Endothelial cell of umbilical vein (primary cell): ENCODE results near the gene MYH10. TPM values are rescaled to one million over a fixed set of nuclear protein-coding genes. Genes with fewer than 3 reads are reported as not detected.

Experiments used
- BruUV-seq: library from RNA; stranded (reverse); fragments of 400-500 nt; replicated peaks from 2 replicates; lab custom pipeline; 2021; lab: Mats Ljungman, UMichigan
- CTCF ChIA-PET: fragments of 300-600, 350-600 bp; sonication (Branson Sonifier 250); formaldehyde crosslinking; loops from one replicate; lab custom pipeline; 2021; ENCODE audit warnings: antibody characterized with exemption, inconsistent platforms; lab: Charles Lee
- POLR2A ChIA-PET: fragments of 300-600, 350-600 bp; sonication (Branson Sonifier 250); formaldehyde crosslinking; loops from one replicate; lab custom pipeline; 2021; ENCODE audit warnings: antibody characterized with exemption, inconsistent platforms; lab: Charles Lee
- DNase-seq: peaks from one replicate; pipeline ENCODE4 v3.0.0-alpha.2; 2011; ENCODE audit warnings: low read depth, low spot score
- FAIRE-seq: peaks from 2 replicates; lab custom pipeline; 2011; peaks lifted over from hg19 to GRCh38; lab: Jason Lieb, UNC
- H2AFZ ChIP-seq: 2 replicates; pipeline ENCODE4 v1.6.0; 2012; ENCODE audit warnings: low read depth, low read length, control low read depth, inconsistent platforms
- H3K27ac ChIP-seq: 2 replicates; pipeline ENCODE4 v1.5.1; 2011; ENCODE audit warnings: low read depth, mild to moderate bottlenecking, control low read depth, low read length, moderate library complexity; ENCODE audit not compliant: insufficient read depth
- H3K27me3 ChIP-seq, 2 experiments: 2 replicates each; pipeline versions ENCODE4 v1.6.0 to v1.6.1; 2011; ENCODE audit warnings: low read length in 2 of 2, mixed read lengths in 1 of 2; ENCODE audit not compliant: control insufficient read depth in 2 of 2, insufficient read depth in 2 of 2
- H3K36me3 ChIP-seq, 2 experiments: 2 replicates in 1 of 2; 3 replicates in 1 of 2; pipeline ENCODE4 v1.5.1; 2011; ENCODE audit warnings: low read length in 2 of 2, mild to moderate bottlenecking in 1 of 2, moderate library complexity in 1 of 2; ENCODE audit not compliant: control insufficient read depth in 2 of 2, insufficient read depth in 2 of 2; ENCODE audit errors: extremely low read depth in 1 of 2
- H3K4me1 ChIP-seq: 3 replicates; pipeline ENCODE4 v1.5.1; 2011; ENCODE audit warnings: mild to moderate bottlenecking, low read length; ENCODE audit not compliant: control insufficient read depth, insufficient read depth; ENCODE audit errors: extremely low read depth
- H3K4me2 ChIP-seq: 2 replicates; pipeline ENCODE4 v1.6.1; 2011; ENCODE audit warnings: low read length, control low read depth, mixed read lengths; ENCODE audit not compliant: insufficient read depth
- H3K4me3 ChIP-seq, 3 experiments: fragments of 200-600 bp in 1 of 3; sonication (generic), shearing (Covaris generic) in 1 of 3; replicated peaks in 1 of 3; 2 replicates each; pipeline ENCODE4 v1.5.1; 2011 to 2016; ENCODE audit warnings: control low read depth in 3 of 3, low read length in 3 of 3, mild to moderate bottlenecking in 2 of 3, inconsistent platforms in 1 of 3, low read depth in 1 of 3, moderate library complexity in 1 of 3; ENCODE audit not compliant: insufficient read depth in 1 of 3
- H3K79me2 ChIP-seq: 2 replicates; pipeline ENCODE4 v1.6.0; 2012; ENCODE audit warnings: low read length, inconsistent platforms; ENCODE audit not compliant: control insufficient read depth, insufficient read depth
- H3K9ac ChIP-seq: replicated peaks from 2 replicates; pipeline ENCODE3; 2011; ENCODE audit warnings: low read length, control low read depth; ENCODE audit not compliant: insufficient read depth; ENCODE audit errors: extremely low read depth
- H3K9me1 ChIP-seq: replicated peaks from 3 replicates; pipeline ENCODE4 v1.6.0; 2011; ENCODE audit warnings: mild to moderate bottlenecking, low read length; ENCODE audit not compliant: control insufficient read depth, insufficient read depth; ENCODE audit errors: extremely low read depth
- H3K9me3 ChIP-seq: replicated peaks from 2 replicates; pipeline ENCODE4 v1.5.1; 2012; ENCODE audit warnings: low read length, inconsistent platforms; ENCODE audit not compliant: control insufficient read depth, insufficient read depth
- H4K20me1 ChIP-seq: replicated peaks from 2 replicates; pipeline ENCODE3; 2011; ENCODE audit warnings: mild to moderate bottlenecking, low read length; ENCODE audit not compliant: control insufficient read depth, insufficient read depth; ENCODE audit errors: extremely low read depth
- EZH2 ChIP-seq: IDR thresholded peaks from 2 replicates; pipeline ENCODE4 v1.6.1; 2012; ENCODE audit warnings: borderline replicate concordance, low read depth, mild to moderate bottlenecking, moderate library complexity, low read length, inconsistent platforms; ENCODE audit not compliant: severe bottlenecking
- FOS ChIP-seq: IDR thresholded peaks from 2 replicates; pipeline ENCODE4 v1.6.1; 2011; ENCODE audit warnings: mild to moderate bottlenecking, low read length, moderate library complexity, borderline replicate concordance; ENCODE audit not compliant: insufficient read depth
- GATA2 ChIP-seq: IDR thresholded peaks from 2 replicates; pipeline ENCODE4 v1.7.0; 2011; ENCODE audit warnings: low read depth, mild to moderate bottlenecking, moderate library complexity, mixed read lengths, low read length; ENCODE audit not compliant: insufficient read length, insufficient read depth
- JUN ChIP-seq: IDR thresholded peaks from 2 replicates; pipeline ENCODE4 v1.6.1; 2011; ENCODE audit warnings: borderline replicate concordance, low read depth; ENCODE audit not compliant: insufficient read length, insufficient read depth
- MAX ChIP-seq: IDR thresholded peaks from 2 replicates; pipeline ENCODE4 v1.6.1; 2011; ENCODE audit not compliant: insufficient read depth, insufficient read length
- MYC ChIP-seq: IDR thresholded peaks from one replicate; pipeline ENCODE4 v1.6.1; 2011; ENCODE audit warnings: mild to moderate bottlenecking, low read depth, low read length
- POLR2A ChIP-seq: IDR thresholded peaks from 2 replicates; pipeline ENCODE4 v1.6.1; 2012; ENCODE audit warnings: low read depth, mild to moderate bottlenecking, control low read depth, low read length
- POLR2AphosphoS5 ChIP-seq: IDR thresholded peaks from 2 replicates; pipeline ENCODE4 v1.6.1; 2012; ENCODE audit warnings: low read depth, mild to moderate bottlenecking, control low read depth, low read length, moderate library complexity; ENCODE audit not compliant: insufficient read depth
- dilution Hi-C: fragments of 300-500 bp; cut with MboI; formaldehyde crosslinking; loops from one replicate; pipeline ENCODE4 v1.15.0; 2019; ENCODE audit warnings: low sequenced_read_pairs; ENCODE audit not compliant: extremely low pct_ligation_motif_present
- intact Hi-C: fragments of 100-400 bp; cut with micrococcal nuclease; formaldehyde crosslinking; loops from one replicate; pipeline ENCODE4 v1.10.0; 2022
- polyA plus RNA-seq, 4 experiments: library from polyadenylated mRNA; depleted of rRNA in 3 of 4; stranded (reverse) in 3 of 4; unstranded in 1 of 4; fragments of >200 nt; gene quantifications; 2 replicates each; pipeline versions ENCODE4 v1.2.1 to v1.2.3, GENCODE V29; 2011 to 2012; ENCODE audit warnings: missing spikeins in 1 of 4
- total RNA-seq: library from RNA; stranded (reverse); gene quantifications from 2 replicates; pipeline ENCODE4 v1.2.3, GENCODE V29; 2021
- TF ChIP-seq, protein P1 (sequence below), 2 donors: IDR thresholded peaks; 1 replicate in 1 of 2; 2 replicates in 1 of 2; pipeline ENCODE4 v1.5.1; 2011; ENCODE audit warnings: low read length in 2 of 2, mild to moderate bottlenecking in 2 of 2, moderate library complexity in 2 of 2, control low read depth in 1 of 2, inconsistent platforms in 1 of 2, low read depth in 1 of 2; ENCODE audit not compliant: insufficient read depth in 1 of 2; ENCODE audit errors: extremely low read depth in 1 of 2

The MYH10 gene
- total and polyA plus RNA-seq, 2 donors (not counting 3 experiments of a cell fraction or from before 2014, with no cell fraction given), result 73.4 to 232 TPM

- BruUV-seq, result no TSS peak
- TF ChIP-seq POLR2AphosphoS5 (no peak), MAX (no peak), EZH2 (no peak), MYC (no peak), JUN (no peak), POLR2A (no peak), GATA2 (no peak), FOS (no peak)
- TF ChIP-seq, protein P1, sequence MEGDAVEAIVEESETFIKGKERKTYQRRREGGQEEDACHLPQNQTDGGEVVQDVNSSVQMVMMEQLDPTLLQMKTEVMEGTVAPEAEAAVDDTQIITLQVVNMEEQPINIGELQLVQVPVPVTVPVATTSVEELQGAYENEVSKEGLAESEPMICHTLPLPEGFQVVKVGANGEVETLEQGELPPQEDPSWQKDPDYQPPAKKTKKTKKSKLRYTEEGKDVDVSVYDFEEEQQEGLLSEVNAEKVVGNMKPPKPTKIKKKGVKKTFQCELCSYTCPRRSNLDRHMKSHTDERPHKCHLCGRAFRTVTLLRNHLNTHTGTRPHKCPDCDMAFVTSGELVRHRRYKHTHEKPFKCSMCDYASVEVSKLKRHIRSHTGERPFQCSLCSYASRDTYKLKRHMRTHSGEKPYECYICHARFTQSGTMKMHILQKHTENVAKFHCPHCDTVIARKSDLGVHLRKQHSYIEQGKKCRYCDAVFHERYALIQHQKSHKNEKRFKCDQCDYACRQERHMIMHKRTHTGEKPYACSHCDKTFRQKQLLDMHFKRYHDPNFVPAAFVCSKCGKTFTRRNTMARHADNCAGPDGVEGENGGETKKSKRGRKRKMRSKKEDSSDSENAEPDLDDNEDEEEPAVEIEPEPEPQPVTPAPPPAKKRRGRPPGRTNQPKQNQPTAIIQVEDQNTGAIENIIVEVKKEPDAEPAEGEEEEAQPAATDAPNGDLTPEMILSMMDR (IDR thresholded peaks at IDR 0.05; ENCODE audit: extremely low read depth in 1 of 2, insufficient read depth in 1 of 2, low read depth in 1 of 2, low read length in 2 of 2), result no peak
- DNase-seq (no peak), FAIRE-seq (no peak)
- peaks cover 15 to 35% of the 10 kb centered on the region in 2 experiments for H3K36me3 ChIP-seq
- H3K4me1 ChIP-seq, result no peaks in the 10 kb centered on the region
- CTCF ChIA-PET, result no interaction called here
- no peaks in the 10 kb centered on the region for H4K20me1 ChIP-seq
- no peak overlapping the region for H2AFZ ChIP-seq
- H3K4me2 ChIP-seq, result no peak overlapping the region
- H3K27me3 ChIP-seq, result no peaks in the 10 kb centered on the region
- H3K9ac ChIP-seq, result no peak overlapping the region
- H3K27ac ChIP-seq, result no peak overlapping the region
- intact Hi-C loops (no loop called here), dilution Hi-C loops (no loop called here)
- H3K9me1 ChIP-seq, result no peaks in the 10 kb centered on the region
- POLR2A ChIA-PET, result no interaction called here
- no peak overlapping the region for H3K4me3 ChIP-seq
- no peaks in the 10 kb centered on the region for H3K9me3 ChIP-seq
- peaks cover 39% of the 10 kb centered on the region for H3K79me2 ChIP-seq
These were observed 165.6 kb downstream of the MYH10 start for GRCh38 chr17:8464941-8465340.
